Measurements from ENCODE around the gene FAH.
A peak's percentile ranks its signal among the peaks of the same experiment; 100 is the strongest.
"Not testable (repeated sequence)": the region's sequence is repeated elsewhere in the genome, so short reads cannot be mapped to it uniquely, and the experiment has no call there.

The FAH gene

DNA sequence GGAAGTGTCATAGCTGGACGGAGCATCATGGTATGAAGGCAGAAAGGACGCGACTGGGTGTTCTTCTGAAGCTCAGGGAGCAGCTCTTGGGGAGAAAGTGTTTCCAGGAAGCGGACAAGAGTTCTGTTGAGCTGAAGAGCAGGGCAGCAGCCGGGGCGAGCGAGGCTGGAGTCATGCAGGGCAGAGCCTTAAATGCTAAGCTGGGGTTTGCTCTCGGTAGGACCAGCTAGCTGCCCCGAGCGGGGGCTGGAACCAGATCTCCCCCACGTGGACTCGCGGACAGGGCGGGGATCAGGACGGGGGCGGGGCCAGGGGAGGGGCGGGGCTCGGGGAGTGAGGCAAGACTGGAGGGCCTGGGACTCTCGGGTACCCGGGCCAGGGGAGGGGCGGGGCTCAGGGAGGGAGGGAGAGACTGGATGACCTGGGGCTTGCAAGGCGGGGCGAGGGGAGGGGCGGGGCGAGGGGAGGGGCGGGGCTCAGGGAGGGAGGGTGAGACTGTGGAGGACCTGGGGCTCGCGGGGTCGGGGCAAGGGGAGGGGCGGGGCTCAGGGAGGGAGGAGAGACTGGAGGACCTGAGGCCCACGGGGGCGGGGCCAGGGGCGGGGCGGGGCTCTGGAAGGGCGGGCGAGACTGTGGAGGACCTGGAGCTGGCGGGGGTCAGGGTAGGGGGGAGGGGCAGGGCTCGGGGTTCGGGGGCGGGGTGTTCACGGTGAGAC lies 461 bp upstream of the FAH start:
- peak; percentile 97 for DNase-seq

DNA sequence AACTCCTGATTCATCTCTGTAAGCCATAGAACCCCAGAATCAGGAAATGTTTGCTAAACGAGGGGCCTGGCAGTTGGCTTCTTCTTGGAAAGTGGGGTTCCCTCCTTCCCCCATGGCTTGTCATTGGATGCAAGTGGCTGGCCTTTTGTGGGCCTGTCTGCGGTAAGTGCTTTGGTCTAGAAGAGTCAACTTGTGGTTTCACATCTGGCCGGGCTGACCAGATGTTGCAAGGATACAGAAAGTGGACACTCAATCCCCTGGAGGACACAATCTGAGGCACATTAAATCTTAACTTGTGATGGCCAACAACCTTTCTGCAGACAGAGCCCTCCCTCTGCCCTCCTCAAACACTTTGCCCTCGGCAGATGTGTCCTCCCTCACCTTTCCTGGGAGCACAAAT lies 1.1 kb downstream of the FAH start:
- DNase-seq = no peak

- no peak for DNase-seq
Measured at GRCh38 chr15:80154336-80154735, 1.5 kb downstream of the FAH start.

DNA sequence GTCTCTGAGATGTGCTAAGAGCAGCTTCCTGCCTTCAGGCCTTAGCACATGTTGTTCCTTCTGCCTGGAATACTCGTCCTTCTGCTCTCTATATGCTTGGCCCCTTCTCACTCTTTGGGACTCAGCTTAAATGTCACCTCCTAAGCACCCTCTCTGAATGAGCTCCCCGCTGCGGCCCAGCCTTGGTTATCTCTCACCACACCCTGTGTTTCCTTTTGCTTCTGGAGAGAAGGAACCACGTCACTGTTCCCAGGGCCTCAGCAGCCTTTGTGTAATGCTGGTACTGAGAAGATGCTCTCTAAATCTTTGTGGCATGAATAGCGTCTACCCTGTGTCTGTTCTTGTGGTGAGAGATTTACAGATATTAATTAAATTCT lies 2.2 kb downstream of the FAH start:
- DNase-seq = no peak

- DNase-seq = not testable (repeated sequence)
Measured at GRCh38 chr15:80155378-80156175, 2.8 kb downstream of the FAH start.

GRCh38 chr15:80156176-80156720 lies 3.4 kb downstream of the FAH start:
- DNase-seq = no peak

DNA sequence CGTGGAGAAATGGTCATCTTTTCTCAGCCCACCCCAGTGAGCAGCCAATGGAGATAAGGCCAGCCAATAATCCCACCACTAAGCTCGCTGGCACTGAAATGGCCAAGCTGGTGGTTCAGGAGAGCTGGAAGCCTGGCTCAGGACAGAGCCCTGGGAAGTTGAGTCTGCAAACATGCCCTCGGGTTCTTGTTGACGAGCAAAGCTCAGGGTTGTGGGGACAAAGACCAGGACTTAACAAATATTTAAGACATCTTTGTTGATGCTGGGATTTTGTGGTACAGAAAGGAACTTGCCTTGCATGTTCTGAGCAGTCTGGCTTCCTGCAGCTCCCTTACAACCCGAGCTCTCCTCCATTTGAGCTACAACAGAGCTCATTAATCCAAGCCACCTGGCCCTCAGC lies 4.4 kb downstream of the FAH start:
- no peak for DNase-seq

DNA sequence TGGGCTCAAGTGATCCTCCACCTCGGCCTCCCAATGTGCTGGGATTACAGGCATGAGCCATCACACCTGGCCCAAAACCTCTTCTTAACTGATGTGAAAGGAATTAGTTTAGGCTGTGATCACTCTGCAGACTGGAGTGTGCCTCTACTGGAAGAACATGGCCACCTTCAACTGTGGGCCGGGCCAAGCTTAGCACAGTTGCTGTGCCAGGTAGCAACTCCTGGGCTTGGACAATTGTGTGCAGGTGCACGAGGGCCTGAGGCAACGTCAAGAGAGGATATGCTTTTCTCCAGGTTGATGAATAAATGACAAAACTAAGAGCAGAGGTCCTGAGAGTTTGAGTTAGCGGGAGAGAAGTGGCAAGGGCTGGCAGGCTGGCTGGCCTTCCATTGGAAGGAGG lies 6.5 kb downstream of the FAH start:
- DNase-seq = no peak

GRCh38 chr15:80159811-80160569 lies 7.2 kb downstream of the FAH start:
- no peak for DNase-seq

DNA sequence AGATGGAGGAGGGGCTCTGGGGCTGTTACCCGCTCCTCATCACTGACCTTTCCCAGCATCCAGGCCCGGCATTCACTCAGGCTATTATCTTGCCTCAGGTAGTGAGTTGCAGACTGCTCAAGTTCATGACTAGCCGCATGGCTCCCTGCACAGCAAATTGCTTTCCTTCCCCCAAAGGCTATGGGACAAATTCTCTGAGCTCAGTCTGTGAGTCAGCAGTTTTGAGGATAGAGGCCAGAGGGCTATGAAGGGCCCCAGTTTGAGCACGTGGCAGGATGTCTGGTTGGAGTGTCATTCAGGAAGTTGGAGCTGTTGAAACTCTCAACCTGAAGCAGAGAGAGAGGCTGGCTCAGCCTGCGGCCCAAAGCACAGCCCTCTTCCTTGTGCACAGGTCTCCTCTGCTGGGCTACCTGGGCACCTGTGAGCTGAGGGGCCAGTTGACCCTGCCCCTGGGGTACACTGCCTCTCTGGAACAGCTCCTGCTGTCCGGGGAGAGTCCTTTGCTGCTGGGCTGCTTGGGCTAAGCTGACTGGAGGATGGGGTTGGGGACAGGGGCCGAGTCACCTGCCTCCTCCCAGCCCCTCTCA lies 7.9 kb downstream of the FAH start:
- no peak for DNase-seq

DNA sequence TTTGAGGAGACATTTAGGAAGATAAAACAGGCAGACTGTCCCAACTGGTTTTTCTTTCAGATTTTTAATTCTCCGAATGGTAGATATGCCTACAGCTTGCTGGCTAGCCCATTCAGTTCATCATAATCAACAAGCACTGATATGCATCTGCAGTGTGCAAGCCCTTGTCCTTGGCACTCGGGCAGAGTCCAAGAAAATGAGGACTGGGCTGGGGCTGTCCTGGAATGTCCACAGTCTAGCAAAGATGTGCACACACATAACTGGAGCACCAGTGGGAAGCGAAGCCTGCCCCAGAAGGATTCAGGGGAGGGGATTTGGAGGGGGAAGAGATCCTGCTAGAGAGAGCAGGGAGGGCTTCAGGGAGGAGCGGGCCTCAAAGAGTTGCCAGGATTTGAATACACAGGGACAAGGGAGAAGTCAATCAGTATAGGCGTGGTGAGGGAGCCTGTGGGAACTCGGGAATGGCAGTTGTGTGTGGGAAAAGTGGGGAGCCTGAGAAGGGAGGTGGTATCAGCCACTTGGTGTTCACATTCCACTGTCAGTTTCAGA lies 8.7 kb downstream of the FAH start:
- no peak for DNase-seq

- DNase-seq = no peak
Measured at GRCh38 chr15:80162059-80162554, 9.3 kb downstream of the FAH start.

DNA sequence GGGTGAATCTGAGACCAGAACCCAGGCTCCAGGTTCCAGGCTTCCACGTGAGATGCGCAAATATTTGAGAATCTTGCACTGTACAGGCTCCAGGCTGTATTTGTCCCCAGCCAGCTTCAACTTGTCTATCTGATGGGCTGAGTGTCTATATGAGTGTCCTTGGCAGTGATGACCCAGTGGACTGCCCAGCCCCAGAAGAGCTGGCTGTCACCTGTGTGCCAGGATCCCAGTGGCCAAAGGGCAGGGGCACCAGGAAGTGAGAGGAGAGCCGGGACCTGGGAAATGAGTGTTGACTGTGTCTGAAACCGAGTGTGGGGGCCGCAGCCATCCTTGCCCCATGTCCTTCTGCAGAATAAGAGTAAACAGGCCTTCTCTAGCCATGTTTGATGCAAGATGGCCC lies 10.4 kb downstream of the FAH start:
- DNase-seq = no peak

DNA sequence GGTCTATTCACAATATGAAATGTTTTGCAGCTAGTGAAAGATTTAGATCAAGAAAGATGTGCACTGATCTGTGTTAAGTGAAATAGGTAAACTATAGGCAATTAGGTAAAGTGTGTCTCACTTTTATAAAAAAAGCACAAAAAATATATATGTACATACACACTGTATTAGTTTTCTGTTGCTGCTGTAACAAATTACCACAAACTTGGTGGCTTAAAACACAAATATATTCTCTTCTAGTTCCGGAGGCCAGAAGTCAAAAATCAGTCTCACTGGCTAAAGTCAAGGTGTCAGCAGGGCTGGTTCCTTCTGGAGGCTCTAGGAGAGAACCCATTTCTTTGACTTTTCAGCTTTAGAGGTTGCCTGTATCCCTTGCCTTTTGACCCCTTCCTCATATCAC lies 11.1 kb downstream of the FAH start:
- DNase-seq = no peak

GRCh38 chr15:80167936-80168335 lies 15.1 kb downstream of the FAH start:
- DNase-seq = no peak

DNA sequence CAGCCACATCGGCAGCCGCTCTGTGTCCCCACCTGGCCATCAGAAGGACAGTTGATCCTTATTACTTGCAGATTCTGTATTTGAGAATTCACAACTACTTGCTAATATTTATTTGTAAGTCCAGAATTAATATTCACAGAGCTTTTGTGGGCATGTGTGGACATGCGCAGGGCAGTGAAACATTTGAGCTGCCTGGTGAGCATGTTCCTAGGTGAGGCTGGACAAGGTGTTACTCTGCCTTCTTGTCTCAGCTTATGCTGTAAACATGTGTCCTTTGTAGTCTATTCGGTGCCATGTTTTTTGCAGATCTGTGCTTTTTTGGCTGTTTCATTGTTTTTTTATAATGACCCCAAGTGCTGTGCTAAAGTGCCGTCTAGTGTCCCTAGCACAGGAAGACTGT lies 15.6 kb downstream of the FAH start:
- DNase-seq = no peak

DNA sequence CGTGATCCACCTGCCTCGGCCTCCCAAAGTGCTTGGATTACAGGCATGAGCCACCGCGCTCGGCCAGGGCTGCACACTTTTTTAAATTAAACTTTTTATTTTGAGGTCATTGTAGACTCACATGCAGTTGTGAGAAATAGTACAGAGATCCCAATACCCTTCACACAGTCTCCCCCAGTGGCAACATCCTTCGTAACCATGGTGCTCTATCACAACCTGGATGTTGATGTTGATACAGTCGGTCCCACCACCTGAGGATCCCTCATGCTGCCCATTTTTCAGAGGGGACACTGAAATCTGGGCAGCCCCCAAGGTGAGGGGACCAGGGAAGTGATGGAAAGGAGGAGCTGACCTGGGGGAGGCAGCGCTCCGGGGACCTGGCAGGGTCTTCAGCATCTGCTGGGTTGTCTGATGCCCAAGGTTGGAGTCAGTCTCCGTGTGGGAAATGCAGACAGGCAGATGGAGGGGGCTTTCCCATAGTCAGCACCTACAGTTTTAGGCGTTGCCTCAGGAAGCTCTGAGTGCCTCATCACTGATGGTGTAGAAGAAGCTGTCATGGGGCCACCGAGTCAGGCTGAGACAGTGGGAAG lies 17.1 kb downstream of the FAH start:
- no peak for DNase-seq

DNA sequence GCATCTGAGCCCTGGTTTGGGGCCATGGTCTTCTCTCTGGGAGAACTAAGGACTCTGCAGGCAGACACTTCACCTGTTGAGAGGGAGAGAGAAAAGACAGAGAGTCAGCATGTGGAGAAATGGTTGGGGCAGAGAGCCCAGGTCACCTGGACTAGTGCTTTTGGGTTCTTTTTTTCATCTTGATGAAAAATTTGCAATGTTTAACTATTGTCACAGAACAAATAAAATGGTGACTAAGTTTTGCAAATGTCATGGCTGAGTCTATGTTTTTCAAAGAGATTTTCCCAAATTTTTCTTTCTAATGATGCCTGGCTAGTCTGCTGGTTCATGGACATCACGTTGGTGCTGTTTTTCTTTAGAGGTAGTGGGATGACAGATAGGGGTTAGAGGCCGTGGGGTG lies 17.8 kb downstream of the FAH start:
- DNase-seq = no peak

DNA sequence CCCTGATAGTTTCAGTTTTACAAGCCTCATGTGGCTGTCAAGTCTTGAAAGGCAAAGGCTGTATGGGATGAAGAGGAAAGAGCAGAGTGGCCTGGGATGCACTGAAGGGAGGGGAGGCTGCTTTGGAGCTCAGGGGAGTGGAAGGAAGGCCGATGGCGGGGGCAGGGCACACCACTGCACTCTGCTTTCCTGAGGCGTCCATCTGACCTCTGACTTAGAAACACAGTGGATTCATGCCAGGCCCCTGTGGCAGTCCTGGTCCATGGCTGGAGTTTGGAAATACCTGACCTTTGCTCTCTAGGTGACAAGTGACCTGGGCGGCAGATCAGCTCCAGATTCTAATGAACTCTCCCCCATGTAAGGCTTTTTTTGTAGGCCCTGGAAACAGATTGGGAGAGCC lies 19.0 kb downstream of the FAH start:
- DNase-seq = no peak

DNA sequence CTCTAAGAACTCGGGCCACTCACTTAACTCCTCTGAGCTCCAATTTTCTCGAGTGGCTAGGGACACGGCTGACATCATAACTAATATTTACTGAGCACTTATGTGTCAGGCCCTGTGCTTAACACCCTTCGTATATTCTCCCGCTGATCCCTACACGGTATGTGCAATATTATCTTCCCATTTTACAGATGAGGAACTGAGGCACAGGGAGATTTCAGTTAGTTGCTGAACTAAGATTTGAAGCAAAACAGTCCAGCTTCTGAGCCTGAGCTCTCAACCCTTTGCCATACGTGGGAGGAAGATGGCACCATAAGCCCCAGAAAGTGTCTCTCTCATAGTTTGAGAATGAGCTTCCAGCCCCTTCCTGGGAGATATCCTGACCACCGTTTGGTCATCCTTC lies 19.6 kb downstream of the FAH start:
- DNase-seq = no peak

GRCh38 chr15:80173022-80173759 lies 20.4 kb downstream of the FAH start:
- peak; percentile 65 for DNase-seq

All from right hindlimb (tissue), 1 donor.